ENCODE measurements around the gene PATZ1.
"Not testable (repeated sequence)": the region's sequence is repeated elsewhere in the genome, so short reads cannot be mapped to it uniquely, and the experiment has no call there.

PATZ1 gene

GRCh38 chr22:31314220-31314619 lies 31.9 kb downstream of the PATZ1 start:
- not testable (repeated sequence) for DNase-seq

- DNase-seq = peak in 38 of 51 donors; percentile 3 to 81 (median 50)
Observed at GRCh38 chr22:31313366-31314147, 32.6 kb downstream of the PATZ1 start.

GRCh38 chr22:31308181-31308580 lies 38.0 kb downstream of the PATZ1 start:
- DNase-seq = no peak

- no peak for DNase-seq
Observed at GRCh38 chr22:31305194-31305593, 41.0 kb downstream of the PATZ1 start.

GRCh38 chr22:31302537-31302936 lies 43.6 kb downstream of the PATZ1 start:
- DNase-seq = no peak

GRCh38 chr22:31302006-31302405 lies 44.1 kb downstream of the PATZ1 start:
- DNase-seq = no peak

GRCh38 chr22:31300896-31301295 lies 45.2 kb downstream of the PATZ1 start:
- DNase-seq = no peak

GRCh38 chr22:31295831-31296657 lies 50.1 kb downstream of the PATZ1 start:
- DNase-seq = no peak

GRCh38 chr22:31295360-31295759 lies 50.8 kb downstream of the PATZ1 start:
- no peak for DNase-seq

GRCh38 chr22:31292236-31292989 lies 53.7 kb downstream of the PATZ1 start, which contains the start of gene PIK3IP1:
PIK3IP1 (minus strand) TSS chr22:31292488; CDS start chr22:31292344, 144 bp downstream.
- DNase-seq = peak; percentile 39 to 95 (median 77)

GRCh38 chr22:31291481-31292235 lies 54.5 kb downstream of the PATZ1 start:
- peak in 8 of 51 donors; percentile 39 to 85 (median 53) for DNase-seq

- peak; percentile 45 to 98 (median 92) for DNase-seq
Observed at GRCh38 chr22:31290494-31291471, 55.4 kb downstream of the PATZ1 start.

GRCh38 chr22:31289344-31289743 lies 56.8 kb downstream of the PATZ1 start:
- DNase-seq = no peak

- DNase-seq = no peak
Observed at GRCh38 chr22:31288496-31289240, 57.5 kb downstream of the PATZ1 start.

- no peak for DNase-seq
Observed at GRCh38 chr22:31287818-31288495, 58.2 kb downstream of the PATZ1 start.

GRCh38 chr22:31286360-31287255 lies 59.5 kb downstream of the PATZ1 start:
- DNase-seq = no peak
